Cardiac muscle cell (in vitro differentiated cells and primary cell): ENCODE measurements around the gene SERPING1. TPM values are rescaled to one million over a fixed set of nuclear protein-coding genes. Genes with fewer than 3 reads are reported as not detected.
A peak's percentile ranks its signal among the peaks of the same experiment; 100 is the strongest.

ENCODE experiments used
- DNase-seq, 2 donors: peaks; one replicate each; pipeline versions ENCODE4 v3.0.0 to v3.0.0-alpha.2; 2010 to 2017; ENCODE audit warnings: low read depth in 1 of 2, low spot score in 1 of 2
- H3K27ac ChIP-seq: fragments of 200-600 bp; sonication (generic); 2 replicates; pipeline ENCODE4 v1.5.1; 2016
- H3K27me3 ChIP-seq: fragments of 200-600 bp; sonication (generic); 2 replicates; pipeline ENCODE4 v1.6.0; 2016; ENCODE audit warnings: control low read depth
- H3K36me3 ChIP-seq: fragments of 200-600 bp; sonication (generic); 2 replicates; pipeline ENCODE4 v1.5.1; 2016; ENCODE audit warnings: control low read depth
- H3K4me1 ChIP-seq: fragments of 200-600 bp; sonication (generic); 2 replicates; pipeline ENCODE4 v1.8.1; 2017; ENCODE audit warnings: low read depth, mild to moderate bottlenecking, mixed run types
- H3K4me3 ChIP-seq: fragments of 200-600 bp; sonication (generic); 2 replicates; pipeline ENCODE4 v1.5.1; 2016; ENCODE audit warnings: mild to moderate bottlenecking
- H3K9me3 ChIP-seq: fragments of 200-600 bp; sonication (generic); 2 replicates; pipeline ENCODE4 v1.5.1; 2017; ENCODE audit warnings: low read depth, mild to moderate bottlenecking, control low read depth
- CTCF ChIP-seq: IDR thresholded peaks from 2 replicates; pipeline ENCODE4 v1.5.1; 2012; ENCODE audit warnings: low read depth, mild to moderate bottlenecking, low read length
- polyA plus RNA-seq: library from polyadenylated mRNA; unstranded; fragments of >200 nt; fragmentation: Nextera tagmentation; extraction: Ambion mirVana; gene quantifications from 2 replicates; pipeline ENCODE4 v1.2.1, GENCODE V29; 2016
- total RNA-seq: library from RNA; depleted of rRNA; stranded (reverse); fragments of >200 nt; gene quantifications from 2 replicates; pipeline ENCODE4 v1.2.3, GENCODE V29; 2016

SERPING1 gene
- total and polyA plus RNA-seq, 2 experiments from 2014 or later, result 51.9 to 80.7 TPM

GRCh38 chr11:57619331-57619730 lies 21.8 kb downstream of the SERPING1 start:
- Histone ChIP-seq H3K4me3 (no peak overlapping the region), H3K9me3 (no peaks in the 10 kb centered on the region), H3K27ac (no peak overlapping the region), H3K27me3 (no peaks in the 10 kb centered on the region), H3K4me1 (peaks cover 9% of the 10 kb centered on the region), H3K36me3 (no peaks in the 10 kb centered on the region)
- no peak for DNase-seq
- TF ChIP-seq CTCF, result peak; percentile 17

- no peak overlapping the region for H3K4me3 ChIP-seq
- H3K27ac ChIP-seq, result no peak overlapping the region
- H3K9me3 ChIP-seq, result no peaks in the 10 kb centered on the region
- peaks cover 9% of the 10 kb centered on the region for H3K4me1 ChIP-seq
- no peaks in the 10 kb centered on the region for H3K27me3 ChIP-seq
- no peak for DNase-seq
- H3K36me3 ChIP-seq, result no peaks in the 10 kb centered on the region
- TF ChIP-seq CTCF, result no peak
Measured at GRCh38 chr11:57620467-57620866, 23.0 kb downstream of the SERPING1 start.

- no peaks in the 10 kb centered on the region for H3K36me3 ChIP-seq
- no peaks in the 10 kb centered on the region for H3K27me3 ChIP-seq
- peaks cover 9% of the 10 kb centered on the region for H3K4me1 ChIP-seq
- DNase-seq, result no peak
- H3K9me3 ChIP-seq, result no peaks in the 10 kb centered on the region
- H3K27ac ChIP-seq, result no peak overlapping the region
- no peak for TF ChIP-seq CTCF
- H3K4me3 ChIP-seq, result no peak overlapping the region
Measured at GRCh38 chr11:57622263-57622662, 24.8 kb downstream of the SERPING1 start.

GRCh38 chr11:57624864-57625263 lies 27.4 kb downstream of the SERPING1 start:
- no peak for DNase-seq
- no peaks in the 10 kb centered on the region for H3K9me3 ChIP-seq
- H3K27me3 ChIP-seq, result no peaks in the 10 kb centered on the region
- H3K4me1 ChIP-seq, result peaks cover 9% of the 10 kb centered on the region
- H3K36me3 ChIP-seq, result no peaks in the 10 kb centered on the region
- no peak for TF ChIP-seq CTCF
- no peak overlapping the region for H3K27ac ChIP-seq
- no peak overlapping the region for H3K4me3 ChIP-seq

GRCh38 chr11:57626895-57627294 lies 29.4 kb downstream of the SERPING1 start:
- no peaks in the 10 kb centered on the region for H3K36me3 ChIP-seq
- DNase-seq, result peak in 1 of 2 donors; percentile 62
- no peak overlapping the region for H3K4me3 ChIP-seq
- no peaks in the 10 kb centered on the region for H3K27me3 ChIP-seq
- no peaks in the 10 kb centered on the region for H3K9me3 ChIP-seq
- TF ChIP-seq CTCF, result no peak
- no peak overlapping the region for H3K27ac ChIP-seq
- H3K4me1 ChIP-seq, result peaks cover 9% of the 10 kb centered on the region

- no peaks in the 10 kb centered on the region for H3K27me3 ChIP-seq
- DNase-seq, result peak in 1 of 2 donors; percentile 12
- no peaks in the 10 kb centered on the region for H3K9me3 ChIP-seq
- TF ChIP-seq CTCF, result no peak
- H3K4me3 ChIP-seq, result no peak overlapping the region
- no peak overlapping the region for H3K27ac ChIP-seq
- no peaks in the 10 kb centered on the region for H3K4me1 ChIP-seq
- H3K36me3 ChIP-seq, result no peaks in the 10 kb centered on the region
Measured at GRCh38 chr11:57630171-57630570, 32.7 kb downstream of the SERPING1 start.
